HepG2 (cell line): Measurements from ENCODE around the gene OBSL1. TPM values are rescaled to one million over a fixed set of nuclear protein-coding genes. Genes with fewer than 3 reads are reported as not detected.

ENCODE experiments used
- AGO2 ChIP-seq: fragments of 200-400 bp; formaldehyde crosslinking; optimal IDR thresholded peaks from 2 replicates; pipeline ENCODE3; 2017; ENCODE audit warnings: mild to moderate bottlenecking, low read depth, low read length, moderate library complexity
- ATM ChIP-seq: fragments of 450-650 bp; IDR thresholded peaks from 2 replicates; pipeline ENCODE4 v1.7.1; 2017; ENCODE audit warnings: mild to moderate bottlenecking, borderline replicate concordance
- BRCA1 ChIP-seq: sonication (generic); formaldehyde crosslinking; IDR thresholded peaks from 2 replicates; pipeline ENCODE4 v1.4.0; 2020; ENCODE audit warnings: missing genetic modification reagents
- CBFB ChIP-seq: sonication (generic); formaldehyde crosslinking; IDR thresholded peaks from 2 replicates; pipeline ENCODE4 v1.4.0; 2020; ENCODE audit warnings: missing genetic modification reagents
- CREB3 ChIP-seq: sonication (generic); formaldehyde crosslinking; IDR thresholded peaks from 2 replicates; pipeline ENCODE4 v1.5.0; 2020; ENCODE audit warnings: missing genetic modification reagents
- DNMT3B ChIP-seq: conservative IDR thresholded peaks from 2 replicates; pipeline ENCODE4 v1.6.1; 2016; ENCODE audit warnings: missing biosample characterization, control low read depth
- ELF3 ChIP-seq: IDR thresholded peaks from 2 replicates; pipeline ENCODE4 v1.6.1; 2016; ENCODE audit warnings: missing genetic modification reagents, missing compliant biosample characterization
- HNRNPL ChIP-seq: fragments of 200-400 bp; formaldehyde crosslinking; IDR thresholded peaks from 2 replicates; pipeline ENCODE4 v1.6.1; 2017; ENCODE audit warnings: mild to moderate bottlenecking, low read depth, low read length
- LCORL ChIP-seq, 2 experiments: fragments of 450-650 bp in 1 of 2; sonication (generic) in 1 of 2; formaldehyde crosslinking in 1 of 2; IDR thresholded peaks; 2 replicates each; pipeline versions ENCODE4 v1.5.0 to v1.6.1; 2017 to 2020; ENCODE audit warnings: antibody characterized with exemption in 1 of 2, missing genetic modification reagents in 1 of 2
- NFKBIZ ChIP-seq: IDR thresholded peaks from 2 replicates; pipeline ENCODE4 v1.6.1; 2018; ENCODE audit warnings: missing genetic modification reagents, missing compliant biosample characterization
- NR2F1 ChIP-seq, 2 experiments: fragments of 450-650 bp in 1 of 2; formaldehyde crosslinking in 1 of 2; IDR thresholded peaks; 2 replicates each; pipeline versions ENCODE4 v1.5.0 to v1.6.1; 2016 to 2020; ENCODE audit warnings: mild to moderate bottlenecking in 1 of 2, missing compliant biosample characterization in 1 of 2, missing genetic modification reagents in 1 of 2, moderate library complexity in 1 of 2
- PBX2 ChIP-seq: IDR thresholded peaks from 2 replicates; pipeline ENCODE4 v1.6.1; 2016; ENCODE audit warnings: control low read depth
- POLR2AphosphoS2 ChIP-seq: IDR thresholded peaks from 2 replicates; pipeline ENCODE4 v1.6.1; 2011; ENCODE audit warnings: low read depth, low read length, improper control_type of control experiment
- PRDM15 ChIP-seq: sonication (generic); formaldehyde crosslinking; IDR thresholded peaks from 2 replicates; pipeline ENCODE4 v1.4.0; 2020; ENCODE audit warnings: missing genetic modification reagents
- PTBP1 ChIP-seq: fragments of 200-400 bp; formaldehyde crosslinking; IDR thresholded peaks from 2 replicates; pipeline ENCODE4 v1.6.1; 2018; ENCODE audit warnings: low read length, low read depth; ENCODE audit not compliant: poor library complexity, severe bottlenecking
- RBM39 ChIP-seq: fragments of 200-400 bp; formaldehyde crosslinking; IDR thresholded peaks from one replicate; pipeline ENCODE4 v1.6.1; 2018; ENCODE audit warnings: antibody characterized with exemption, mild to moderate bottlenecking, low read depth, low read length; ENCODE audit not compliant: poor library complexity, severe bottlenecking
- RCOR2 ChIP-seq: IDR thresholded peaks from 2 replicates; pipeline ENCODE4 v1.6.1; 2016; ENCODE audit warnings: missing biosample characterization, missing genetic modification reagents
- SIX4 ChIP-seq: sonication (generic); formaldehyde crosslinking; IDR thresholded peaks from 2 replicates; pipeline ENCODE4 v1.4.0; 2020; ENCODE audit warnings: missing genetic modification reagents
- ZBTB20 ChIP-seq: sonication (generic); formaldehyde crosslinking; IDR thresholded peaks from 2 replicates; pipeline ENCODE4 v1.8.1; 2023; ENCODE audit warnings: missing genetic modification reagents, low read depth, mild to moderate bottlenecking, borderline replicate concordance
- ZKSCAN5 ChIP-seq: sonication (generic); formaldehyde crosslinking; IDR thresholded peaks from 2 replicates; pipeline ENCODE4 v1.5.1; 2020; ENCODE audit warnings: mild to moderate bottlenecking, missing genetic modification reagents
- ZMAT3 ChIP-seq: sonication (generic); formaldehyde crosslinking; conservative IDR thresholded peaks from 2 replicates; pipeline ENCODE4 v1.7.0; 2021; ENCODE audit warnings: missing genetic modification reagents
- ZNF251 ChIP-seq: sonication (generic); formaldehyde crosslinking; IDR thresholded peaks from 2 replicates; pipeline ENCODE4 v1.9.0; 2021; ENCODE audit warnings: mild to moderate bottlenecking, missing genetic modification reagents
- ZNF326 ChIP-seq: sonication (generic); formaldehyde crosslinking; IDR thresholded peaks from 2 replicates; pipeline ENCODE4 v1.4.0; 2020; ENCODE audit warnings: missing genetic modification reagents, borderline replicate concordance
- ZNF7 ChIP-seq: IDR thresholded peaks from 2 replicates; pipeline ENCODE4 v1.6.1; 2016; ENCODE audit warnings: missing biosample characterization, missing genetic modification reagents
- ZNF777 ChIP-seq: sonication (generic); formaldehyde crosslinking; IDR thresholded peaks from 2 replicates; pipeline ENCODE4 v1.4.0; 2020; ENCODE audit warnings: missing genetic modification reagents
- polyA plus RNA-seq, 8 experiments: library from polyadenylated mRNA; depleted of rRNA in 3 of 8; stranded (reverse) in 7 of 8; unstranded in 1 of 8; fragments of >200 nt; fragmentation: Illumina TruSeq in 4 of 8; extraction: Trizol in 4 of 8; gene quantifications; 2 replicates each; pipeline versions ENCODE4 v1.2.1 to v1.2.3, GENCODE V29; 2011 to 2016; ENCODE audit warnings: low read depth in 4 of 8, missing spikeins in 1 of 8, mixed read lengths in 1 of 8; ENCODE audit not compliant: insufficient read depth in 1 of 8
- total RNA-seq, 5 experiments: library from RNA; depleted of rRNA; stranded (reverse); fragments of >200 nt; fragmentation: Illumina TruSeq; extraction: Trizol; gene quantifications; 2 replicates each; pipeline ENCODE4 v1.2.3, GENCODE V29; 2016; ENCODE audit warnings: low read depth in 1 of 5

OBSL1 gene
- total and polyA plus RNA-seq, 2 of the 13 experiments (the other 11 are each of a cell fraction or from before 2014, with no cell fraction given), result 86.7 to 218 TPM

GRCh38 chr2:219576505-219577388, 5.4 kb upstream of the OBSL1 start (continued):
- TF ChIP-seq PRDM15 (CRISPR knock-in tag) (no peak), CBFB (no peak), BRCA1 (CRISPR knock-in tag) (peak; percentile 76; the same call in 1 of the 2 replicates), ZMAT3 (CRISPR knock-in tag) (peak; percentile 73; the same call in 1 of the 2 replicates), ATM (no peak), NFKBIZ (peak; percentile 84; the same call in 1 of the 2 replicates), RBM39 (peak; percentile 70), ZKSCAN5 (no peak), DNMT3B (CRISPR knock-in tag) (no peak), AGO2 (no peak), PTBP1 (no peak), LCORL (IDR thresholded peaks at IDR 0.05) (0 out of 2 replicates have a peak, but pooled peaks have one; percentile 33), LCORL (CRISPR knock-in tag; IDR thresholded peaks at IDR 0.05) (peak; percentile 99), RCOR2 (CRISPR knock-in tag) (peak; percentile 98), ZBTB20 (CRISPR knock-in tag) (peak; percentile 96; the same call in 1 of the 2 replicates), CREB3 (no peak), SIX4 (CRISPR knock-in tag) (peak; percentile 61; the same call in 1 of the 2 replicates), PBX2 (CRISPR knock-in tag) (peak; percentile 35; the same call in 1 of the 2 replicates), NR2F1 (CRISPR knock-in tag; IDR thresholded peaks at IDR 0.05) (peak; percentile 23 to 40; a peak in 1 of 4 replicates), HNRNPL (no peak), ZNF7 (CRISPR knock-in tag) (no peak), ZNF251 (CRISPR knock-in tag) (no peak), ZNF777 (no peak), ELF3 (CRISPR knock-in tag) (peak; percentile 88), POLR2AphosphoS2 (no peak), ZNF326 (CRISPR knock-in tag) (no peak)
